ENCODE results near the gene DAP3.
"Not testable (repeated sequence)": the region's sequence is repeated elsewhere in the genome, so short reads cannot be mapped to it uniquely, and the experiment has no call there.

DAP3 gene

GRCh38 chr1:155759017-155759416, 70.1 kb downstream of the DAP3 start:
- not testable (repeated sequence) for H3K9ac ChIP-seq (ENCODE audit: low read depth, low read length, poor library complexity, severe bottlenecking); H4K20me1 ChIP-seq (ENCODE audit: insufficient read depth, low read length, poor library complexity, severe bottlenecking); H3K9me2 ChIP-seq (replicated peaks; ENCODE audit: low read depth, low read length); H3K79me2 ChIP-seq (ENCODE audit: insufficient read depth, low read length); H3K4me1 ChIP-seq (ENCODE audit: insufficient read depth, low read length, poor library complexity, severe bottlenecking); H3K27me3 ChIP-seq (ENCODE audit: insufficient read depth, low read length, poor library complexity, severe bottlenecking); H3K9me3 ChIP-seq (ENCODE audit: insufficient read depth, low read depth, low read length); H3K4me2 ChIP-seq (ENCODE audit: low read depth, low read length, poor library complexity, severe bottlenecking); H2AFZ ChIP-seq (ENCODE audit: low read length); H3F3A ChIP-seq (ENCODE audit: low read depth); H3K4me3 ChIP-seq (ENCODE audit: low read length, poor library complexity, severe bottlenecking)
- H3K36me3 ChIP-seq (ENCODE audit: insufficient read depth, low read length) = peaks cover 58% of the 10 kb centered on the region; the same call in 1 of the 2 replicates

GRCh38 chr1:155759966-155760630, 71.2 kb downstream of the DAP3 start:
- Histone ChIP-seq H3K79me2 (ENCODE audit: insufficient read depth, low read length) (no peaks in the 10 kb centered on the region), H3K9ac (ENCODE audit: low read depth, low read length, poor library complexity, severe bottlenecking) (no peak overlapping the region), H3K27me3 (ENCODE audit: insufficient read depth, low read length, poor library complexity, severe bottlenecking) (no peaks in the 10 kb centered on the region), H3K4me3 (ENCODE audit: low read length, poor library complexity, severe bottlenecking) (no peak overlapping the region), H3K36me3 (ENCODE audit: insufficient read depth, low read length) (peaks cover 62% of the 10 kb centered on the region; the same call in 1 of the 2 replicates), H3F3A (ENCODE audit: low read depth) (no peaks in the 10 kb centered on the region), H3K9me2 (replicated peaks; ENCODE audit: low read depth, low read length) (no peaks in the 10 kb centered on the region), H3K4me1 (ENCODE audit: insufficient read depth, low read length, poor library complexity, severe bottlenecking) (no peaks in the 10 kb centered on the region), H2AFZ (ENCODE audit: low read length) (no peak overlapping the region), H3K9me3 (ENCODE audit: insufficient read depth, low read depth, low read length) (no peaks in the 10 kb centered on the region), H3K4me2 (ENCODE audit: low read depth, low read length, poor library complexity, severe bottlenecking) (no peak overlapping the region), H4K20me1 (ENCODE audit: insufficient read depth, low read length, poor library complexity, severe bottlenecking) (no peaks in the 10 kb centered on the region)
- no peak for TF ChIP-seq EZH2phosphoT487 (IDR thresholded peaks at IDR 0.05; ENCODE audit: borderline replicate concordance)
- TF ChIP-seq CTCF (conservative IDR thresholded peaks at IDR 0.05; ENCODE audit: low read length) = no peak

- Histone ChIP-seq H3K79me2 (ENCODE audit: insufficient read depth, low read length) (no peaks in the 10 kb centered on the region), H3K36me3 (ENCODE audit: insufficient read depth, low read length) (peaks cover 63% of the 10 kb centered on the region; the same call in 1 of the 2 replicates), H3K9ac (ENCODE audit: low read depth, low read length, poor library complexity, severe bottlenecking) (no peak overlapping the region)
These were observed 72.0 kb downstream of the DAP3 start for GRCh38 chr1:155760751-155761475.

More at GRCh38 chr1:155760751-155761475, 72.0 kb downstream of the DAP3 start:
- Histone ChIP-seq H3K9me2 (replicated peaks; ENCODE audit: low read depth, low read length) (no peaks in the 10 kb centered on the region), H2AFZ (ENCODE audit: low read length) (no peak overlapping the region), H3K9me3 (ENCODE audit: insufficient read depth, low read depth, low read length) (no peaks in the 10 kb centered on the region), H3K4me1 (ENCODE audit: insufficient read depth, low read length, poor library complexity, severe bottlenecking) (no peaks in the 10 kb centered on the region), H3K27me3 (ENCODE audit: insufficient read depth, low read length, poor library complexity, severe bottlenecking) (no peaks in the 10 kb centered on the region), H3F3A (ENCODE audit: low read depth) (no peaks in the 10 kb centered on the region), H3K4me2 (ENCODE audit: low read depth, low read length, poor library complexity, severe bottlenecking) (no peak overlapping the region), H4K20me1 (ENCODE audit: insufficient read depth, low read length, poor library complexity, severe bottlenecking) (no peaks in the 10 kb centered on the region), H3K4me3 (ENCODE audit: low read length, poor library complexity, severe bottlenecking) (no peak overlapping the region)
- TF ChIP-seq CTCF (conservative IDR thresholded peaks at IDR 0.05; ENCODE audit: low read length) (no peak), EZH2phosphoT487 (IDR thresholded peaks at IDR 0.05; ENCODE audit: borderline replicate concordance) (no peak)

Data from Loucy (cell line).